Measurements from ENCODE around the gene RBMS1. TPM values are rescaled to one million over a fixed set of nuclear protein-coding genes. Genes with fewer than 3 reads are reported as not detected.

Gene RBMS1
- total RNA-seq, 1 donor, result 111 TPM

DNA sequence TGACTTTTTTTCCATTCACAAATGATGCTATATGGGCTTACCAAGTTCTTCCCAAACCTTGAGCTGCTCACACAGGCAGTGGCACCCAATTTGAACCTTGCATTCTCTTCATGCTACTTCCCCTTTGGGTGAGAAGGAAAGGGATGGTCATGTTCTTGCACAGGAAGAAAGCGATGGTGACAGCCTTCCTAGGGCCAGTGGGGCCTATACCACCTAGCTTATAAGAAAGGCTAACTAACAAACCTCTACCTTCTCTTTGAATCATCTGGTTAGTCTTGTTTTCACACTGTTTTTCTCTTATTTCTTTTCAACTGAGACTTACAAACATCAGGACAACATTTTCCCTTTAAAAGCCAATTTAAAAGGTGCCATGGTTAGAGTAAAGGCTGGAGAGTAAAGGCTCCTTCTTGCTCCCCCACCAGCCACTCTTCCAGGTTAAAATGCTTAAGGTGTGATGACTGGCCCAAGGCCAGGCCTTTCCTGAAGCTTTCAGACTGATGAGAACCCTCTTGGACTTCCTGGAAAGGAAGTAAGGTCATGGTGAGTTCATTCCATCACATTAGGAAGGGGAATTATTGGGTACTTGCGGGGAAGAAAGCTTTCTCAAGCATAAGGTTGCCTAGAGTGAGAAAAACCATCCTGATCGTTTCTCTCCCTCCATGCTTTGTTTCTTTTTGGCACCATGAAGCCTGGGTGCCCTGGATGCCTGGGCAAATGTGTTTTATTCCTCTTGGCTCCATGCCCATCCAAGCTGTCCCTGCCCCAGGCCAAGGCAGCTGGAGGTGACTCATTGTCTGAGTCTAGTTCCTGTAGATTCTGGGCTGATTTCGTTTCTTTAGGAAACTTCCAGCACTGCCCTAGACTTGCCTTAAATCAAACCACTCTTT is 252.1 kb downstream of the RBMS1 start:
- Histone ChIP-seq H3K27ac (ENCODE audit: low read depth, low read length) (peak overlapping the region; percentile 60), H3K4me3 (ENCODE audit: insufficient read depth, low read length) (no peak overlapping the region), H3K4me2 (ENCODE audit: insufficient read depth, low read length) (peak overlapping the region; percentile 43), H3K27me3 (ENCODE audit: insufficient read depth, low read length) (no peaks in the 10 kb centered on the region), H4K20me1 (ENCODE audit: insufficient read depth, low read length) (no peaks in the 10 kb centered on the region), H3K4me1 (ENCODE audit: insufficient read depth, low read length) (peaks cover 14% of the 10 kb centered on the region), H3K9me3 (ENCODE audit: low read depth, low read length) (no peaks in the 10 kb centered on the region), H2AFZ (ENCODE audit: low read length) (peak overlapping the region; percentile 52), H3K79me2 (ENCODE audit: insufficient read depth, low read length) (no peaks in the 10 kb centered on the region), H3K36me3 (ENCODE audit: insufficient read depth, low read length) (no peaks in the 10 kb centered on the region)
- TF ChIP-seq, protein P1, sequence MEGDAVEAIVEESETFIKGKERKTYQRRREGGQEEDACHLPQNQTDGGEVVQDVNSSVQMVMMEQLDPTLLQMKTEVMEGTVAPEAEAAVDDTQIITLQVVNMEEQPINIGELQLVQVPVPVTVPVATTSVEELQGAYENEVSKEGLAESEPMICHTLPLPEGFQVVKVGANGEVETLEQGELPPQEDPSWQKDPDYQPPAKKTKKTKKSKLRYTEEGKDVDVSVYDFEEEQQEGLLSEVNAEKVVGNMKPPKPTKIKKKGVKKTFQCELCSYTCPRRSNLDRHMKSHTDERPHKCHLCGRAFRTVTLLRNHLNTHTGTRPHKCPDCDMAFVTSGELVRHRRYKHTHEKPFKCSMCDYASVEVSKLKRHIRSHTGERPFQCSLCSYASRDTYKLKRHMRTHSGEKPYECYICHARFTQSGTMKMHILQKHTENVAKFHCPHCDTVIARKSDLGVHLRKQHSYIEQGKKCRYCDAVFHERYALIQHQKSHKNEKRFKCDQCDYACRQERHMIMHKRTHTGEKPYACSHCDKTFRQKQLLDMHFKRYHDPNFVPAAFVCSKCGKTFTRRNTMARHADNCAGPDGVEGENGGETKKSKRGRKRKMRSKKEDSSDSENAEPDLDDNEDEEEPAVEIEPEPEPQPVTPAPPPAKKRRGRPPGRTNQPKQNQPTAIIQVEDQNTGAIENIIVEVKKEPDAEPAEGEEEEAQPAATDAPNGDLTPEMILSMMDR (IDR thresholded peaks at IDR 0.05; ENCODE audit: extremely low read depth, low read depth, low read length), result no peak
- DNase-seq (ENCODE audit: insufficient read length, low spot score, missing footprints), result no peak

DNA sequence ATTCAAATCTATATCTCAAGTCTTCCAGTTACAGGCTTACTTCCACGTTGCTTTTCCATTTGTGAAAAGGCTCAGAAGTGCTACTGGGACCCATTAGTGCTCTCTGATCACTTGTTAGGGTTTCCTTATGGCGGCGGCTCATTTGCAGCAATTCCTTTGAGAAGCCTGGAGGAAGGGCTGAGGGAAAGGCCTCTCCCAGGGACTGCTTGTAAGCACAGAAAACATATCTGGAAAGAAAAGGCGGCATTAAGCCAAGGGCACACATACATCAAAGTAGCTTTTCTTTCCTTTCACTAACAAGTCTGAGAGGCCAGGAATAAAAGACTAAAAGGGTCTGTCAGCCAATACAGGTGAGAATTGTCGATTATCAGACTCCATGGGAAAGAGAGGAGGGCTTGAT is 254.2 kb downstream of the RBMS1 start:
- peaks cover 14% of the 10 kb centered on the region for H3K4me1 ChIP-seq (ENCODE audit: insufficient read depth, low read length)
- H3K79me2 ChIP-seq (ENCODE audit: insufficient read depth, low read length), result no peaks in the 10 kb centered on the region
- H3K36me3 ChIP-seq (ENCODE audit: insufficient read depth, low read length), result no peaks in the 10 kb centered on the region
- DNase-seq (ENCODE audit: insufficient read length, low spot score, missing footprints), result no peak
- no peaks in the 10 kb centered on the region for H3K9me3 ChIP-seq (ENCODE audit: low read depth, low read length)
- no peaks in the 10 kb centered on the region for H4K20me1 ChIP-seq (ENCODE audit: insufficient read depth, low read length)
- H3K4me3 ChIP-seq (ENCODE audit: insufficient read depth, low read length), result no peak overlapping the region
- H3K27me3 ChIP-seq (ENCODE audit: insufficient read depth, low read length), result no peaks in the 10 kb centered on the region
- H2AFZ ChIP-seq (ENCODE audit: low read length), result no peak overlapping the region
- H3K4me2 ChIP-seq (ENCODE audit: insufficient read depth, low read length), result no peak overlapping the region
- TF ChIP-seq, protein P1 (IDR thresholded peaks at IDR 0.05; ENCODE audit: extremely low read depth, low read depth, low read length), result no peak
- H3K27ac ChIP-seq (ENCODE audit: low read depth, low read length), result no peak overlapping the region

DNA sequence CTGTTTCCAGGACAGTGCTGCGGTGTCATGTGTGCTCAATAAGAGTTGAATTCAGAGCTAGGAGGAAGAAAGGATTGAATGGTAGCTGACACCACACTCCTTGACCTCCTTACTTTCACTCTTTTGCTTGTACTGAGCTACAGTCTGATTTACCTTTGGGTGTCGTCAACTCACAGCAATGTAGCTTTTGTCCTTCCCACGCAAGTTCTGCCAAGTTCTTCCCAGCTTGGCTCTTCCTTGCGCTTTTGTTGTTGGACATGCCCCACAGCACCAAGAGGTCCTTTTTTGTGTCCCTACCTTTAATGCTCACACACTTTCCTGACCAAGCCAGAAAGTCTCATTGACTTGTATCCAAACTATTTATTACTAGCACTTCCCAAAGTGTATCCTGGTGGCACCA is 255.2 kb downstream of the RBMS1 start:
- Histone ChIP-seq H3K4me2 (ENCODE audit: insufficient read depth, low read length) (no peak overlapping the region), H3K4me3 (ENCODE audit: insufficient read depth, low read length) (no peak overlapping the region), H3K9me3 (ENCODE audit: low read depth, low read length) (no peaks in the 10 kb centered on the region), H4K20me1 (ENCODE audit: insufficient read depth, low read length) (no peaks in the 10 kb centered on the region), H3K4me1 (ENCODE audit: insufficient read depth, low read length) (peaks cover 14% of the 10 kb centered on the region), H2AFZ (ENCODE audit: low read length) (no peak overlapping the region), H3K27me3 (ENCODE audit: insufficient read depth, low read length) (no peaks in the 10 kb centered on the region), H3K27ac (ENCODE audit: low read depth, low read length) (no peak overlapping the region), H3K79me2 (ENCODE audit: insufficient read depth, low read length) (no peaks in the 10 kb centered on the region), H3K36me3 (ENCODE audit: insufficient read depth, low read length) (no peaks in the 10 kb centered on the region)
- DNase-seq (ENCODE audit: insufficient read length, low spot score, missing footprints), result no peak
- TF ChIP-seq, protein P1 (IDR thresholded peaks at IDR 0.05; ENCODE audit: extremely low read depth, low read depth, low read length), result no peak

DNA sequence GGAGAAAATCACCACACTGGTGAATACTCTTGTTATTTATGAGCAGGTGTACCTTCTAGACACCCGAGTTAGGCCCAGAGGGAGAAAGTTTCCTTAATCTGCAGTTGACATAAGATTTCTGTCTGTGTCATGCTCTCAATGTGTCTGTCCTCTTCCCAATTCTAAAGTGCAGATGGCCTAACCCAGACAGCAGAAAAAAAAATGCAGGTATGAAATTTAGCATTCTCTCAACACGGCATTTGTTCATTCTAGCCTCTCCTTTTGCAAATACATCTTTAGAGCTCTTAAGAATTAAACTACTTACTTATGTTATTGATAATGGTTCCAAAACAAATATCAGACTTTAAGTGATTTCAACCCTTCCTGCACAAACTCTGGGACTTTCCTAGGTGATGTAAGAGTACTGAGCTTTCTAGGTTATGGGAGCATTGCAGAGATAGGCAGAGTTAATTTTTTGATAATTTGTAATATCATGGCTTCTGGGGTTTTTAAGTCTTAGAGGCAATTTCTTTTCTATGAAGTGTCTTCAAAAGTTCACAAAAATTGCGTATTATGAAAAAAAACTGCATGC is 260.6 kb downstream of the RBMS1 start:
- TF ChIP-seq, protein P1 (IDR thresholded peaks at IDR 0.05; ENCODE audit: extremely low read depth, low read depth, low read length), result no peak
- H3K27me3 ChIP-seq (ENCODE audit: insufficient read depth, low read length), result no peaks in the 10 kb centered on the region
- no peaks in the 10 kb centered on the region for H3K79me2 ChIP-seq (ENCODE audit: insufficient read depth, low read length)
- H3K4me1 ChIP-seq (ENCODE audit: insufficient read depth, low read length), result peaks cover 24% of the 10 kb centered on the region
- no peak overlapping the region for H3K4me3 ChIP-seq (ENCODE audit: insufficient read depth, low read length)
- H3K27ac ChIP-seq (ENCODE audit: low read depth, low read length), result no peak overlapping the region
- DNase-seq (ENCODE audit: insufficient read length, low spot score, missing footprints), result no peak
- H3K36me3 ChIP-seq (ENCODE audit: insufficient read depth, low read length), result no peaks in the 10 kb centered on the region
- H3K9me3 ChIP-seq (ENCODE audit: low read depth, low read length), result no peaks in the 10 kb centered on the region
- no peak overlapping the region for H3K4me2 ChIP-seq (ENCODE audit: insufficient read depth, low read length)
- H4K20me1 ChIP-seq (ENCODE audit: insufficient read depth, low read length), result no peaks in the 10 kb centered on the region
- no peak overlapping the region for H2AFZ ChIP-seq (ENCODE audit: low read length)
